Measurements from ENCODE around the gene GPR183. TPM values are rescaled to one million over a fixed set of nuclear protein-coding genes. Genes with fewer than 3 reads are reported as not detected.
"Not testable (repeated sequence)": the region's sequence is repeated elsewhere in the genome, so short reads cannot be mapped to it uniquely, and the experiment has no call there.

Gene GPR183
- total RNA-seq, 1 donor from 2014 or later, result 0.71 TPM

DNA sequence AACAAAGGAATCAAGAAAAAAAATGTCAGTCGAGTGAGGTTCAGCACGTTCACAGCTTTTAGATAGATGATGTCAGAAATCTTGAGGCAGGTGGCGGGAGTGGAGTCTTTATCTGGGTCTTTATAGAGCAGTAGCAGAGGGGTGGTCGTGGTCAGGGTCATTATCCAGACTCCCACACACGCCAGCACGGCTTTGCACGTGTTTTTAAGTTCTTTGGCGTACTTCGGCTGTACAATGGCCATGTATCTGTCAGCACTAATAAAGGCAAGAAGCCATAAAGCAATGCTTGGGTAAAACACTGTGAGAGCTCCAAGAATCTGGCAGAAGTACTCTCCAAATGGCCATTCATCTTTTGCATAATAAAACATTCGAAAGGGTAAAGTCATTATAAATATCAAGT lies 51.9 kb downstream of the GPR183 start:
- H3K4me3 ChIP-seq (ENCODE audit: low read depth, low read length), result no peak overlapping the region
- TF ChIP-seq, protein P1, sequence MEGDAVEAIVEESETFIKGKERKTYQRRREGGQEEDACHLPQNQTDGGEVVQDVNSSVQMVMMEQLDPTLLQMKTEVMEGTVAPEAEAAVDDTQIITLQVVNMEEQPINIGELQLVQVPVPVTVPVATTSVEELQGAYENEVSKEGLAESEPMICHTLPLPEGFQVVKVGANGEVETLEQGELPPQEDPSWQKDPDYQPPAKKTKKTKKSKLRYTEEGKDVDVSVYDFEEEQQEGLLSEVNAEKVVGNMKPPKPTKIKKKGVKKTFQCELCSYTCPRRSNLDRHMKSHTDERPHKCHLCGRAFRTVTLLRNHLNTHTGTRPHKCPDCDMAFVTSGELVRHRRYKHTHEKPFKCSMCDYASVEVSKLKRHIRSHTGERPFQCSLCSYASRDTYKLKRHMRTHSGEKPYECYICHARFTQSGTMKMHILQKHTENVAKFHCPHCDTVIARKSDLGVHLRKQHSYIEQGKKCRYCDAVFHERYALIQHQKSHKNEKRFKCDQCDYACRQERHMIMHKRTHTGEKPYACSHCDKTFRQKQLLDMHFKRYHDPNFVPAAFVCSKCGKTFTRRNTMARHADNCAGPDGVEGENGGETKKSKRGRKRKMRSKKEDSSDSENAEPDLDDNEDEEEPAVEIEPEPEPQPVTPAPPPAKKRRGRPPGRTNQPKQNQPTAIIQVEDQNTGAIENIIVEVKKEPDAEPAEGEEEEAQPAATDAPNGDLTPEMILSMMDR (IDR thresholded peaks at IDR 0.05; ENCODE audit: insufficient read depth, low read length, poor library complexity, severe bottlenecking), result no peak
- no peak for DNase-seq (ENCODE audit: low read depth)
- no peaks in the 10 kb centered on the region for H3K27me3 ChIP-seq (ENCODE audit: control insufficient read depth, insufficient read depth, low read length)
- H3K36me3 ChIP-seq (ENCODE audit: control insufficient read depth, insufficient read depth, low read length), result no peaks in the 10 kb centered on the region

DNA sequence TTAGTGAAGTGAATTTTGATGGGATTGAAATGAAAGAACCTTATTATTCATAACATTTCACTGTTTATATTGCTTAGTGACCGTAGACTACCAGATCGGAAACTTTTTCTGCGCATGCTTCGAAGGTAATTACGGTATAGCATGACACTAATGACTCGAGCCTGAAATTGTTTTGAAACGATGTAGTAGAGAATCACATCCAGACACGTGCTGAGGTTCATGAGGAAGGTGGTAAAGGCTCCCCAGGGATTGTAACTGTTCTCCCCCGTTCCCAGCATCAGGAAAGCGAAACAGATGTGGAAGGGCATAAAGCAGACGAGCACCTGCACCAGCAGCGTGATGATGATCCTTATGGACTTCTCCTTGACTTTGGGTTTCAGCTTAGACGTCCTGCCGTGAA lies 52.4 kb downstream of the GPR183 start:
- H3K4me3 ChIP-seq (ENCODE audit: low read depth, low read length), result no peak overlapping the region
- H3K36me3 ChIP-seq (ENCODE audit: control insufficient read depth, insufficient read depth, low read length), result no peaks in the 10 kb centered on the region
- TF ChIP-seq, protein P1 (IDR thresholded peaks at IDR 0.05; ENCODE audit: insufficient read depth, low read length, poor library complexity, severe bottlenecking), result no peak

DNA sequence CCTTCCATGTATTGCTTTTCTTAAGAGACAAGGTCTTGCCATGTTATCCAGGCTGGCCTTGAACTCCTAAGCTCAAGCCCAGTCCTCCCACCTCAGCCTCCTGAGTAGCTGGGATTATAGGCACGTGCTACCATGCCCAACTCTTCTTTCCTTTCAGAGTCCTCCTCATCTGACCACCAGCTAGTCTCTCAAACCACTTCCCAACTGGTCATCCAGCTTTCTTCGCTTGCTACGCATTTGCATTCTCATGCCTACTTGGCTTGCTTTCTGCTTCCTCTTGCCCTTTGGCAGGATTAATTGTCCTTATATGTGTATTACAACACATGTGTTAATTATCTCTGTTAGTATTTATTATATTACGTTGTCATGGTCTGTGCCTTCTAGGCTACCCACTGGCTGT lies 55.3 kb downstream of the GPR183 start:
- H3K27me3 ChIP-seq (ENCODE audit: control insufficient read depth, insufficient read depth, low read length), result no peaks in the 10 kb centered on the region
- H3K36me3 ChIP-seq (ENCODE audit: control insufficient read depth, insufficient read depth, low read length), result no peaks in the 10 kb centered on the region
- TF ChIP-seq, protein P1 (IDR thresholded peaks at IDR 0.05; ENCODE audit: insufficient read depth, low read length, poor library complexity, severe bottlenecking), result no peak
- no peak overlapping the region for H3K4me3 ChIP-seq (ENCODE audit: low read depth, low read length)
- no peak for DNase-seq (ENCODE audit: low read depth)

More for the DNA sequence above, 52.4 kb downstream of the GPR183 start:
- DNase-seq (ENCODE audit: low read depth), result no peak
- no peaks in the 10 kb centered on the region for H3K27me3 ChIP-seq (ENCODE audit: control insufficient read depth, insufficient read depth, low read length)

DNA sequence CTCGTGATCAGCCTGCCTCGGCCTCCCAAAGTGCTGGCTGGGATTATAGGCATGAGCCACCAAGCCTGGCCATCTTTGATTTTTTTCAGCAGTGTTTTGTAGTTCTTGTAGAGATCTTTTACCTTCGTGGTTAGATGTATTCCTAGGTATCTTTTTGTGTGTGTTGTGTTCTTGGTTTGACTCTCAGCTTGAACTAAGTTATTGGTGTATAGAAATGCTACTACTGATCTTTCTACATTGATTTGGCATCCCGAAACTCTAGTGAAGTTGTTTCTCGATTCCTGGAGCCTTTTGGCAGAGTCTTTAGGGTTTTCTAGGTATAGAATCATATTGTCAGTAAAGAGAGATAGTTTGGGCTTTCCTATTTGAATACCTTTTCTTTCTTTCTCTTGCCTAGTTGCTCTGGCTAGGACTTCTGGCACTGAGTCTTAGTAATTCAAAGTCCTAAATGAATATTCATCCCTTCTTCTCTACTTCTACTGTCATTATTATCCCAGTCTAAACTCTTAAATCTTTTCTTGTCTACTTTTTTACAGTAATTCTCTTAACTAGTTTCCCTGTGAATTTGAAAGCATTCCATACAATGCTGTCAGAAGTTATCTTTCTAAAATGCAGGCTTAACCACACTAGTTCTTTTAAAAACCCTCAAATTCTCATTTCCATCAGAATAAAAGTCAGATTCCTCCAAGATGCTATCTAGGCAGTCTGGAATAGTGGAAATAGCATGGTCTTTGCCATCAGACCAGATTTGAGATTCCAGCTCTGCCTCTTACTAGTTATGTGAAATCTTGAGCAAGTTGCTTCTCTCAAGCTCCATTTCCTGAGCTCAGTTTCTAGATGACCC lies 56.0 kb downstream of the GPR183 start:
- TF ChIP-seq, protein P1 (IDR thresholded peaks at IDR 0.05; ENCODE audit: insufficient read depth, low read length, poor library complexity, severe bottlenecking), result no peak
- no peak for DNase-seq (ENCODE audit: low read depth)
- Histone ChIP-seq H3K27me3 (ENCODE audit: control insufficient read depth, insufficient read depth, low read length) (no peaks in the 10 kb centered on the region), H3K4me3 (ENCODE audit: low read depth, low read length) (no peak overlapping the region), H3K36me3 (ENCODE audit: control insufficient read depth, insufficient read depth, low read length) (no peaks in the 10 kb centered on the region)

DNA sequence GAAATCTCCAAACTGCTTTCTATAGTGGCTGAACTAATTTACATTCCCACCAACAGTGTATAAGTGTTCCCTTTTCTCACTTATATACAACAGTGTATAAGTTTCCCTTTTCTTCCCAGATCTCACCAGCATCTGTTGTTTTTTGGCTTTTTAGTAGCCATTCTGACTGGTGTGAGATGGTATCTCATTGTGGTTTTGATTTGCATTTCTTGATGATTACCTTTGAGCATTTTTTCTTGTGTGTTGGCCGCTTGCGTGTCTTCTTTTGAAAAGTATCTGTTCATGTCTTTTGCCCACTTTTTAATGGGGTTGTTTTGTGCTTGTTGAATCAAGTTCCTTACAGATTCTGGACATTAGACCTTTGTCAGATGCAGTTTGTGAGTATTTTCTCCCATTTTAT lies 57.6 kb downstream of the GPR183 start:
- not testable (repeated sequence) for DNase-seq (ENCODE audit: low read depth); H3K27me3 ChIP-seq (ENCODE audit: control insufficient read depth, insufficient read depth, low read length); H3K36me3 ChIP-seq (ENCODE audit: control insufficient read depth, insufficient read depth, low read length); H3K4me3 ChIP-seq (ENCODE audit: low read depth, low read length)

DNA sequence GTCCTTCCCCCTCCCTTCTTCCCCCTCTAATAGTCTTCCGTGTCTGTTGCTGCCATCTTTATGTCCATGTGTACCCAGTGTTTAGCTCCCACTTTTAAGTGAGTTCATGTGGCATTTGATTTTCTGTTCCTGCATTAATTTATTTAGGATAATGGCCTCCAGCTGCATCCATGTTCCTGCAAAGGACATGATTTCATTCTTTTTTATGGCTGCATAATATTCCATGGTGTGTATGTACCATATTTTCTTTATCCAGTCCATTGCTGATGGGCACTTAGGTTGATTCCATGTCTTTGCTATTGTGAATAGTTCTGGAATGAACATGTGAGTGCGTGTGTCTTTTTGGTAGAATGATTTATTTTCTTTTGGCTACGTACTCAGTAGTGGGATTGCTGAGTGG lies 58.0 kb downstream of the GPR183 start:
- not testable (repeated sequence) for H3K36me3 ChIP-seq (ENCODE audit: control insufficient read depth, insufficient read depth, low read length); H3K27me3 ChIP-seq (ENCODE audit: control insufficient read depth, insufficient read depth, low read length); H3K4me3 ChIP-seq (ENCODE audit: low read depth, low read length); DNase-seq (ENCODE audit: low read depth)

DNA sequence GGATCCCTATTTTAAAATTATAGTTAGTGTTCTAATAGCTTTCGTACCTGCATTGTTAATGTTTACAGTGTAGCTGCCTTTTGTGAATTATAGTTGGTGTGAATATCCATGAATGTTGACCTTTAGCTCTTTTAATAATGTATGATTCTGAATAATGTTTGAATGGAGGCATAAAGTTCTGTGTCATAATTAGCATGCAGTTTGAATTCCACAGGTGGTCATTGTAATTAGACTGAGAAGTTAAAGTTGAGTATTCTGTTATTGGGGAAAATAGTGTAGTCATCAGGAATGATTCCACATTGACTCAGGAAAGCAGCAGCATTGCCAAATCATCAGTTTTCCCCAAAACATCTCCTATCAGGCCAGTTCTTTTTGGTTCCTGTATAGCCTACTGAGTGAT lies 61.1 kb downstream of the GPR183 start:
- Histone ChIP-seq H3K36me3 (ENCODE audit: control insufficient read depth, insufficient read depth, low read length) (no peaks in the 10 kb centered on the region), H3K27me3 (ENCODE audit: control insufficient read depth, insufficient read depth, low read length) (no peaks in the 10 kb centered on the region), H3K4me3 (ENCODE audit: low read depth, low read length) (no peak overlapping the region)
- TF ChIP-seq, protein P1 (IDR thresholded peaks at IDR 0.05; ENCODE audit: insufficient read depth, low read length, poor library complexity, severe bottlenecking), result no peak
- no peak for DNase-seq (ENCODE audit: low read depth)

All from kidney epithelial cell (primary cell).